Peyer's patch (tissue), 4 donors: Measurements from ENCODE around the gene SDE2. TPM values are rescaled to one million over a fixed set of nuclear protein-coding genes. Genes with fewer than 3 reads are reported as not detected.
"Not testable (repeated sequence)": the region's sequence is repeated elsewhere in the genome, so short reads cannot be mapped to it uniquely, and the experiment has no call there.

Source experiments
- DNase-seq, 3 donors: peaks; one replicate each; pipeline ENCODE4 v3.0.0-alpha.2; 2017 to 2019
- H3K27ac ChIP-seq, 4 donors: fragments of 200-600 bp; sonication (generic); one replicate each; pipeline ENCODE4 v1.5.1; 2016 to 2019
- H3K27me3 ChIP-seq, 2 donors: fragments of 200-600 bp; sonication (generic); one replicate each; pipeline ENCODE4 v1.5.1; 2019
- H3K36me3 ChIP-seq, 3 donors: fragments of 200-600 bp; sonication (generic); one replicate each; pipeline ENCODE4 v1.5.1; 2016 to 2019
- H3K4me1 ChIP-seq, 4 donors: fragments of 200-600 bp; sonication (generic); one replicate each; pipeline ENCODE4 v1.5.1; 2016 to 2019
- H3K4me3 ChIP-seq, 4 donors: fragments of 200-600 bp; sonication (generic); 1 replicate in 3 of 4; 2 replicates in 1 of 4; pipeline ENCODE4 v1.5.1; 2016 to 2019; ENCODE audit warnings: mild to moderate bottlenecking in 1 of 4
- H3K9me3 ChIP-seq, 4 donors: fragments of 200-600 bp; sonication (generic); one replicate each; pipeline ENCODE4 v1.5.1; 2016 to 2019; ENCODE audit warnings: mild to moderate bottlenecking in 1 of 4
- CTCF ChIP-seq, 6 experiments: fragments of 450-650 bp in 4 of 6; fragments of 200-600 bp in 2 of 6; sonication (generic) in 1 of 6; IDR thresholded peaks; one replicate each; pipeline ENCODE4 v1.5.1; 2017 to 2019; ENCODE audit warnings: antibody characterized with exemption in 6 of 6, mild to moderate bottlenecking in 3 of 6, moderate library complexity in 1 of 6
- POLR2A ChIP-seq, 2 donors: fragments of 450-650 bp; IDR thresholded peaks; one replicate each; pipeline ENCODE4 v1.5.1; 2017; ENCODE audit warnings: antibody characterized with exemption in 2 of 2, mild to moderate bottlenecking in 2 of 2, moderate library complexity in 2 of 2
- total RNA-seq, 4 donors: library from RNA; depleted of rRNA; stranded (reverse); fragments of >200 nt; gene quantifications; one replicate each; pipeline ENCODE4 v1.1.0, GENCODE V29; 2016

SDE2 gene
- total RNA-seq, 4 donors from 2014 or later: 10.9 to 22.3 (median 15.8) TPM

- H3K4me1 ChIP-seq: no peaks in the 10 kb centered on the region
- no peak overlapping the region for H3K4me3 ChIP-seq
- TF ChIP-seq CTCF (IDR thresholded peaks at IDR 0.05): no peak
- no peak for TF ChIP-seq POLR2A (IDR thresholded peaks at IDR 0.05)
- no peaks in the 10 kb centered on the region for H3K27me3 ChIP-seq
- H3K36me3 ChIP-seq: no peaks in the 10 kb centered on the region
- H3K9me3 ChIP-seq: no peaks in the 10 kb centered on the region
- no peak overlapping the region for H3K27ac ChIP-seq
- DNase-seq: no peak
Observed at GRCh38 chr1:226021801-226022200, 22.7 kb upstream of the SDE2 start.

GRCh38 chr1:226021401-226021800, 22.3 kb upstream of the SDE2 start:
- H3K27ac ChIP-seq: no peak overlapping the region
- DNase-seq: no peak
- TF ChIP-seq POLR2A (IDR thresholded peaks at IDR 0.05) (no peak), CTCF (IDR thresholded peaks at IDR 0.05) (no peak)
- no peaks in the 10 kb centered on the region for H3K36me3 ChIP-seq
- no peaks in the 10 kb centered on the region for H3K4me1 ChIP-seq
- H3K9me3 ChIP-seq: no peaks in the 10 kb centered on the region
- no peak overlapping the region for H3K4me3 ChIP-seq
- H3K27me3 ChIP-seq: no peaks in the 10 kb centered on the region

GRCh38 chr1:226019572-226019971, 20.4 kb upstream of the SDE2 start:
- Histone ChIP-seq H3K27me3 (no peaks in the 10 kb centered on the region), H3K9me3 (no peaks in the 10 kb centered on the region), H3K36me3 (no peaks in the 10 kb centered on the region), H3K4me1 (no peaks in the 10 kb centered on the region), H3K27ac (no peak overlapping the region), H3K4me3 (no peak overlapping the region)
- DNase-seq: no peak
- no peak for TF ChIP-seq POLR2A (IDR thresholded peaks at IDR 0.05)
- TF ChIP-seq CTCF (IDR thresholded peaks at IDR 0.05): no peak

DNA sequence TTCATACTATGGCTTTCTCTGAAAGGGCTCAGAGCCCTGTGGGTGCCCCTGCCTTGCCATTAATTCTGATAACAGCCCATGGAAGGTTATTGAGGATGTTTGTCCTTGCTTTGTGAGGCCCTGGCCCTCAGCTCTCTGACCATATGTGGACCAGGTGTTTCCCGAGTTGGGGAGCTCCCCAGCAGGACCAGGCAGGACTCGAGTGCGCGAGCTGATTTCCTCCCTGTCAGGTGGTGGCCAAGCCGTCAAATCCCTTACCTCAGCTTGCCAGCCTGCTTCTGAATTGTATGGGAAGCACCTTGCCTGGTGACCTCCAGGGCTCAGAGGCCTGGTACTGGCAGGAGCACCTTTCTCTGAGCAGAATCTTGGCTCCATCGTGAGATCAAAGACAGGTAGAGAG, 17.9 kb upstream of the SDE2 start:
- no peak for DNase-seq
- H3K4me1 ChIP-seq: no peaks in the 10 kb centered on the region

DNA sequence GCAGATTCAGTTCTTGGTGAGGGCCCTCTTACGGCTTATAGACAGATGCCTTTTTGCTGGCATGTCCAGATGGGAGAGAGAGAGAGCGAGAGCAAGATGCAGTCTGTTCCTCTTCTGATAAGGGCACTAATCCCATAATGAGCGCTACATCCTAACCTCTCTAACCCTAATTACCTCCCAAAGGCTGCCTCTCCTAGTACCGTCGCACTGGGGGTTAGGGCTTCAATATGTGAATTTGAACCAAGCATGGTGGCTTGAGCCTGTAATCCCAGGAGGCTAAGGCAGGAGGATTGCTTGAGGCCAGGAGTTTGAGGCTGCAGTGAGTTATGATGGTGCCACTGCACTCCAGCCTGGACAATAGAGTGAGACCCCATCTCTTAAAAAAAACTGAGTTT, 10.5 kb upstream of the SDE2 start:
- DNase-seq: no peak
- Histone ChIP-seq H3K27ac (no peak overlapping the region), H3K27me3 (no peaks in the 10 kb centered on the region), H3K9me3 (no peaks in the 10 kb centered on the region), H3K4me1 (no peaks in the 10 kb centered on the region), H3K36me3 (no peaks in the 10 kb centered on the region), H3K4me3 (no peak overlapping the region)
- no peak for TF ChIP-seq POLR2A (IDR thresholded peaks at IDR 0.05)
- TF ChIP-seq CTCF (IDR thresholded peaks at IDR 0.05): no peak

More for the DNA sequence above, 17.9 kb upstream of the SDE2 start:
- Histone ChIP-seq H3K9me3 (no peaks in the 10 kb centered on the region), H3K36me3 (no peaks in the 10 kb centered on the region), H3K27me3 (no peaks in the 10 kb centered on the region), H3K4me3 (no peak overlapping the region), H3K27ac (no peak overlapping the region)
- no peak for TF ChIP-seq CTCF (IDR thresholded peaks at IDR 0.05)
- TF ChIP-seq POLR2A (IDR thresholded peaks at IDR 0.05): no peak

- H3K27ac ChIP-seq, DNase-seq, H3K4me3 ChIP-seq, H3K36me3 ChIP-seq, H3K27me3 ChIP-seq, H3K4me1 ChIP-seq, H3K9me3 ChIP-seq: not testable (repeated sequence)
Observed at GRCh38 chr1:226007126-226007892, 8.2 kb upstream of the SDE2 start.
